Large intestine (tissue), 3 donors: ENCODE results near the gene NOP53. TPM values are rescaled to one million over a fixed set of nuclear protein-coding genes. Genes with fewer than 3 reads are reported as not detected.
"Not testable (repeated sequence)": the region's sequence is repeated elsewhere in the genome, so short reads cannot be mapped to it uniquely, and the experiment has no call there.

Experiments used
- DNase-seq, 2 donors: peaks; one replicate each; pipeline versions ENCODE4 v3.0.0 to v3.0.0-alpha.2; 2013
- H3K27ac ChIP-seq: one replicate; pipeline ENCODE4 v1.5.1; 2013; ENCODE audit warnings: low read length
- H3K27me3 ChIP-seq: 2 replicates; pipeline ENCODE4 v1.6.1; 2013; ENCODE audit warnings: low read length; ENCODE audit not compliant: control insufficient read depth, insufficient read depth
- H3K36me3 ChIP-seq: 2 replicates; pipeline ENCODE4 v1.6.1; 2013; ENCODE audit warnings: low read length; ENCODE audit not compliant: control insufficient read depth, insufficient read depth
- H3K4me1 ChIP-seq: one replicate; pipeline ENCODE4 v1.6.1; 2013; ENCODE audit warnings: low read length; ENCODE audit not compliant: control insufficient read depth, insufficient read depth
- H3K4me3 ChIP-seq: one replicate; pipeline ENCODE4 v1.5.1; 2013; ENCODE audit warnings: low read length
- H3K9me3 ChIP-seq: one replicate; pipeline ENCODE4 v1.6.1; 2013; ENCODE audit warnings: mild to moderate bottlenecking, low read depth, low read length, moderate library complexity; ENCODE audit not compliant: control insufficient read depth
- WGBS: methylation state at CpG from one replicate; pipeline ENCODE4 v1.1.5; 2013; ENCODE audit warnings: low lambda C conversion rate; ENCODE audit not compliant: insufficient coverage; 5-methylcytosine and 5-hydroxymethylcytosine counted together
- polyA plus RNA-seq: library from polyadenylated mRNA; unstranded; fragments of 120-200 nt; gene quantifications from one replicate; pipeline ENCODE4 v1.2.1, GENCODE V29; 2013

The NOP53 gene
- polyA plus RNA-seq, 1 donor = 545 TPM

GRCh38 chr19:47790398-47790814 lies 45.1 kb downstream of the NOP53 start:
- Histone ChIP-seq H3K4me1 (peaks cover 2% of the 10 kb centered on the region), H3K27me3 (no peaks in the 10 kb centered on the region), H3K4me3 (no peak overlapping the region), H3K36me3 (peaks cover 5% of the 10 kb centered on the region), H3K9me3 (no peaks in the 10 kb centered on the region), H3K27ac (no peak overlapping the region)
- WGBS = no CpG with 5 or more reads among the region's 10 CpGs
- peak; percentile 47 to 54 for DNase-seq

- 100% methylated on average over 1 of the region's 1 CpG for WGBS
- DNase-seq = no peak
- no peak overlapping the region for H3K4me3 ChIP-seq
- no peaks in the 10 kb centered on the region for H3K27me3 ChIP-seq
- no peak overlapping the region for H3K27ac ChIP-seq
- no peaks in the 10 kb centered on the region for H3K9me3 ChIP-seq
- H3K4me1 ChIP-seq = peaks cover 2% of the 10 kb centered on the region
- H3K36me3 ChIP-seq = no peaks in the 10 kb centered on the region
These were observed 47.3 kb downstream of the NOP53 start for GRCh38 chr19:47792616-47793015.

- DNase-seq = no peak
- Histone ChIP-seq H3K27me3 (peaks cover 8% of the 10 kb centered on the region), H3K4me1 (peaks cover 2% of the 10 kb centered on the region), H3K27ac (no peak overlapping the region), H3K4me3 (no peak overlapping the region), H3K9me3 (no peaks in the 10 kb centered on the region), H3K36me3 (no peaks in the 10 kb centered on the region)
- no CpG with 5 or more reads among the region's 18 CpGs for WGBS
These were observed 49.2 kb downstream of the NOP53 start for GRCh38 chr19:47794526-47794925.

GRCh38 chr19:47796785-47797184 lies 51.4 kb downstream of the NOP53 start:
- WGBS = no CpG with 5 or more reads among the region's 2 CpGs
- H3K27ac ChIP-seq = no peak overlapping the region

GRCh38 chr19:47797996-47798903 lies 52.9 kb downstream of the NOP53 start:
- Histone ChIP-seq H3K4me3 (no peak overlapping the region), H3K27me3 (peaks cover 8% of the 10 kb centered on the region), H3K36me3 (no peaks in the 10 kb centered on the region), H3K27ac (no peak overlapping the region), H3K4me1 (no peaks in the 10 kb centered on the region), H3K9me3 (peaks cover 2% of the 10 kb centered on the region)
- WGBS = 30% methylated on average over 2 of the region's 14 CpGs
- no peak for DNase-seq

More at GRCh38 chr19:47796785-47797184, 51.4 kb downstream of the NOP53 start:
- H3K4me1 ChIP-seq = no peaks in the 10 kb centered on the region
- H3K27me3 ChIP-seq = peaks cover 8% of the 10 kb centered on the region
- H3K9me3 ChIP-seq = peaks cover 1% of the 10 kb centered on the region
- H3K4me3 ChIP-seq = no peak overlapping the region
- DNase-seq = no peak
- H3K36me3 ChIP-seq = no peaks in the 10 kb centered on the region

GRCh38 chr19:47798904-47799266 lies 53.5 kb downstream of the NOP53 start:
- H3K4me3 ChIP-seq = no peak overlapping the region
- no peaks in the 10 kb centered on the region for H3K4me1 ChIP-seq
- H3K27me3 ChIP-seq = peaks cover 8% of the 10 kb centered on the region
- H3K9me3 ChIP-seq = peaks cover 2% of the 10 kb centered on the region
- no peak for DNase-seq
- WGBS = 80% methylated on average over 1 of the region's 4 CpGs
- H3K27ac ChIP-seq = no peak overlapping the region
- H3K36me3 ChIP-seq = no peaks in the 10 kb centered on the region

GRCh38 chr19:47801270-47801669 lies 55.9 kb downstream of the NOP53 start:
- DNase-seq = no peak
- no CpG with 5 or more reads among the region's 4 CpGs for WGBS
- Histone ChIP-seq H3K27ac (no peak overlapping the region), H3K4me3 (no peak overlapping the region), H3K27me3 (peaks cover 8% of the 10 kb centered on the region), H3K4me1 (no peaks in the 10 kb centered on the region), H3K9me3 (peaks cover 2% of the 10 kb centered on the region), H3K36me3 (no peaks in the 10 kb centered on the region)

DNA sequence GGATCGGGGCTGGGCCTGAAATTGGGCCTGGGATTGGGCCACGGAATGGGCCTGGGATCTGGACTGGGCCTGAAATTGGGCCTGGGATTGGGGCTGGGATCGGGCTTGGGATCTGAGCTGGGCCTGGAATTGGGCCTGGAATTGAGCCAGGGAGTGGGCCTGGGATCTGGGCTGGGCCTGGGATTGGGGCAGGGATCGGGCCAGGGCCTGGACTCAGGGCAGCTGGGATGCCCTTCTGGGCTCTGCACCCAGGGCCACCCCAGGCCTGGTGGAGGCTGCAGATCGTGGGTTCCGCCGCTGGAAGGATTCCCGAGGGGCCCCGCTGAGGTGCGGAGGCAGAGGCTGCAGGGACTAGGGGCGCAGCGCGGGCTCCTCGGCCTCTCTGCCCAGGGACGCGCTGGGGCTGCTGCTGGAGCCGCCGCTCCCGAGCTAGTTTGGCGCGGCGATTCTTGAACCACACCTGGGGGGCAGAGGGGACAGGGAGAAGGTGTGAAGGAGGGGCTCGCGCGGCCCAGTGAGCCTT lies 57.2 kb downstream of the NOP53 start:
- WGBS = no CpG with 5 or more reads among the region's 25 CpGs
- no peak for DNase-seq

GRCh38 chr19:47803148-47803547 lies 57.8 kb downstream of the NOP53 start:
- H3K9me3 ChIP-seq, H3K27me3 ChIP-seq, H3K36me3 ChIP-seq, H3K4me1 ChIP-seq, H3K4me3 ChIP-seq, H3K27ac ChIP-seq, DNase-seq: not testable (repeated sequence)
- WGBS = no CpG with 5 or more reads among the region's 21 CpGs

More for the DNA sequence above, 57.2 kb downstream of the NOP53 start:
- Histone ChIP-seq H3K4me1 (no peaks in the 10 kb centered on the region), H3K27me3 (peaks cover 8% of the 10 kb centered on the region), H3K27ac (no peak overlapping the region), H3K9me3 (peaks cover 2% of the 10 kb centered on the region), H3K4me3 (no peak overlapping the region), H3K36me3 (no peaks in the 10 kb centered on the region)

- H3K27ac ChIP-seq, DNase-seq, H3K27me3 ChIP-seq, H3K36me3 ChIP-seq, H3K9me3 ChIP-seq, H3K4me3 ChIP-seq, H3K4me1 ChIP-seq: not testable (repeated sequence)
- whole genome bisulfite sequencing = no CpG with 5 or more reads among the region's 12 CpGs
These were observed 58.3 kb downstream of the NOP53 start for GRCh38 chr19:47803671-47804070.
